ENCODE measurements around the gene TPK1. TPM values are rescaled to one million over a fixed set of nuclear protein-coding genes. Genes with fewer than 3 reads are reported as not detected.
"Not testable (repeated sequence)": the region's sequence is repeated elsewhere in the genome, so short reads cannot be mapped to it uniquely, and the experiment has no call there.

Gene TPK1
- total and polyA plus RNA-seq, 3 donors from 2014 or later, result 10.9 to 17.2 (median 12.6) TPM

- Histone ChIP-seq H3K4me1 (no peaks in the 10 kb centered on the region), H3K27me3 (no peaks in the 10 kb centered on the region), H3K27ac (no peak overlapping the region), H3K4me3 (no peak overlapping the region), H3K36me3 (ENCODE audit: low read depth, missing control alignments) (no peaks in the 10 kb centered on the region), H3K9me3 (no peaks in the 10 kb centered on the region)
- 56 to 61% methylated on average over 5 of the region's 5 CpGs for WGBS, 2 donors
- no peak for DNase-seq
- no peak for TF ChIP-seq CTCF (IDR thresholded peaks at IDR 0.05)
- no peak for TF ChIP-seq POLR2A (IDR thresholded peaks at IDR 0.05)
- intact Hi-C loops (cut with DNase I; ENCODE audit: low total_unique reads), result no loop called here
Measured at GRCh38 chr7:144812379-144813283, 23.2 kb downstream of the TPK1 start.

DNA sequence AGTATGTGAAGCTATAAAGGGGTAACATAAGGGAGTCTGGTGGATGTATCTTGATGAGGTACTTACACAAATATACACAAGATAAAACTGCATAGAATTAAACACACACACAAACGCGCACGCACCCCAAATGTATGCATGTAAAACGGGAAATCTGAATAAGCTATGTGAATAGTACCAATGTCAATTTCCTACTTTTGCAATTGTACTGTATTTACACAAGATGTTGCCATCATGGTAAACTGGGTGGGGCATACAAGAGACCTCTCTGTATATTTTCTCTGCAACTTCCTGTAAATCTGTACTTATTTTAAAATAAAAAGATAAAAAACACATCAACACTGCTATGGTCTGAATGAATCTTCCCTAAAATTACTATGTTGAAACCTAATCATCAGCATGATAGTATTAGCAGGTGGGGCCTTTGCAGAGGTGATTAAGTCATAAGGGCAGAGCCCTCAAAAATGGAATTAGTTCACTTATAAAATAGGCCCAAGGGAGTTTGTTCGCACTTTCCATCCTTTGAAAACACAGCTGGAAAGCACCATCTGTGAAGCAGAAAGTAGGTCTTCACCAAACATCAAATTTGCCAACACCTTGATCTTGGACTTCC, 30.1 kb downstream of the TPK1 start:
- Histone ChIP-seq H3K27me3 (no peaks in the 10 kb centered on the region), H3K9me3 (no peaks in the 10 kb centered on the region), H3K4me3 (no peak overlapping the region), H3K4me1 (no peaks in the 10 kb centered on the region), H3K27ac (no peak overlapping the region), H3K36me3 (ENCODE audit: low read depth, missing control alignments) (no peaks in the 10 kb centered on the region)
- DNase-seq, result no peak
- 94 to 98% methylated on average over 5 of the region's 5 CpGs for WGBS, 2 donors
- intact Hi-C loops (cut with DNase I; ENCODE audit: low total_unique reads), result no loop called here
- TF ChIP-seq POLR2A (IDR thresholded peaks at IDR 0.05) (no peak), CTCF (IDR thresholded peaks at IDR 0.05) (no peak)

DNA sequence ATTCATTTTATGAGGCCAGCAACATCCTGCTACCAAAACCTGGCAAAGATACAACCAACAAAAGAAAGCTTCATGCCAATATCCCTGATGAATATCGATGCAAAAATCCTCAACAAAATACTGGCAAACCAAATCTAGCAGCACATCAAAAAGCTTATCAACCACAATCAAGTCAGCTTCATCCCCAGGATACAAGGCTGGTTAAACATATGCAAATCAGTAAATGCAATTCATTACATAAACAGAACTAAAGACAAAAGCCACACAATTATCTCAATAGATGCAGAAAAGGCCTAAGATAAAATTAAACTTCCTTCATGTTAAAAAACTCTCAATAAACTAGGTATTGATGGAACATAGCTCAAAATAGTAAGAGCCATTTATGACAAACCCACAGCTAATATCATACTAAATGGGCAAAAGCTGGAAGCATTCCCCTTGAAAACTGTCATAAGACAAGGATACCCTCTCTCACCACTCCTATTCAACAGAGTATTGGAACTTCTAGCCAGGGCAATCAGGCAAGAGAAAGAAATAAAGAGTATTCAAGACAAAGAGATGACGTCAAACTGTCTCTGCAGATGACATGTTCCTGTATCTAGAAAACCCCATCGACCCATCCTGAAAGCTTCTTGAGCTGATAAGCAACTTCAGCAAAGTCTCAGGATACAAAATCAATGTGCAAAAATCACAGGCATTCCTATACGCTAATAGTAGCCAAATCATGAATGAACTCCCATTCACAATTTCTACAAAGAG, 35.0 kb downstream of the TPK1 start:
- intact Hi-C loops (cut with DNase I; ENCODE audit: low total_unique reads); DNase-seq; H3K4me3 ChIP-seq; H3K4me1 ChIP-seq; H3K27me3 ChIP-seq; H3K36me3 ChIP-seq (ENCODE audit: low read depth, missing control alignments); H3K27ac ChIP-seq; H3K9me3 ChIP-seq: not testable (repeated sequence)
- 88 to 92% methylated on average over 4 of the region's 4 CpGs for WGBS, 2 donors

DNA sequence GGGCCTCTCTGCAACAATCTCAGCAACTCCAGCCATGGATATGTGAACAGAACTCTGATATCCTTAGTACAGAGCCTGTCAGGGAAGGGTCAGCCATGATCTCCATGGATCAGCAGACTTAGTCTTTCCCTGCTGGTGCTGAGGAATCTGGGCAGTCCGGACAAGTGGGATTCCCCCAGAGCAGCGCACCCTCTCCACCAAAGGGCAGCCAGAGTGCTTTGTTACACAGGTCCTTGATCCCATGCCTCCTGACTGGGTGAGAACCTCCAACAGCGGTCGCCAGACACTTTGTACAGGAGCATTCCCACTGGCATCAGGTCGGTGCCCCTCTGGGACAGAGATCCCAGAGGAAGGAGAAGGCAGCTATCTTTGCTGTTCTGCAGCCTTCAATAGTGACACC, 38.9 kb downstream of the TPK1 start:
- Histone ChIP-seq H3K27ac (no peak overlapping the region), H3K36me3 (ENCODE audit: low read depth, missing control alignments) (no peaks in the 10 kb centered on the region), H3K9me3 (no peaks in the 10 kb centered on the region), H3K27me3 (no peaks in the 10 kb centered on the region), H3K4me1 (no peaks in the 10 kb centered on the region), H3K4me3 (no peak overlapping the region)
- WGBS, 2 donors, result 90 to 92% methylated on average over 5 of the region's 5 CpGs
- intact Hi-C loops (cut with DNase I; ENCODE audit: low total_unique reads), result no loop called here
- no peak for TF ChIP-seq CTCF (IDR thresholded peaks at IDR 0.05)
- TF ChIP-seq POLR2A (IDR thresholded peaks at IDR 0.05), result no peak
- DNase-seq, result no peak

DNA sequence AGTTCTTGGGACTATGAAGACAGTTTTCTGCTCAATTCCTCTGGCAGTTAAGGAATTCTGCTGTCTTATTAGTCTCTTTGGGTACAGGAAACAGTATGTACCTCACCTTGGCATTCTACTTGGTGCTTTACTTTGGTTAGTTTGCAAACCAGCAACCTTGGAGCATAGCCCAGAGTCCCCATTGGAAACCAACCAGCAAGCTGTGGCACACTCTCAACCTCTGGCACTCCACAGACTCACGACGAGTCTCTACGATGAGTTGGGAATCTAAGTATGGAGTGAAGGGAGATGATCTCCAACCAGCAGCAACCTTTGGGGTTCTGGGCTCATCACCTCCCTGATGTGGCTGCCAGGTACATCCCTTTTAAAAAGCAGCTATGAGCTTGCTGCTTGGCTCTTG, 43.8 kb downstream of the TPK1 start:
- Histone ChIP-seq H3K27ac (no peak overlapping the region), H3K36me3 (ENCODE audit: low read depth, missing control alignments) (no peaks in the 10 kb centered on the region), H3K4me3 (no peak overlapping the region), H3K9me3 (no peaks in the 10 kb centered on the region), H3K4me1 (no peaks in the 10 kb centered on the region), H3K27me3 (no peaks in the 10 kb centered on the region)
- TF ChIP-seq POLR2A (IDR thresholded peaks at IDR 0.05) (no peak), CTCF (IDR thresholded peaks at IDR 0.05) (no peak)
- intact Hi-C loops (cut with DNase I; ENCODE audit: low total_unique reads), result no loop called here
- no peak for DNase-seq
- 89 to 100% methylated on average over 3 of the region's 3 CpGs for WGBS, 2 donors
